T47D (cell line): Measurements from ENCODE around the gene MYPOP.

Experiments used
- DNase-seq, 2 experiments: peaks; one replicate each; pipeline versions ENCODE4 v3.0.0 to v3.0.0-alpha.2; 2011 to 2012; ENCODE audit warnings: low read depth in 1 of 2, low spot score in 1 of 2
- JUND ChIP-seq: IDR thresholded peaks from 2 replicates; pipeline ENCODE4 v1.6.1; 2012; ENCODE audit warnings: low read depth
- in situ Hi-C: cut with HindIII; loops from 2 replicates; pipeline ENCODE4 v1.10.0; 2016; ENCODE audit warnings: low sequenced_read_pairs, low pct_unique_long_range_greater_than_20kb

The MYPOP gene, protein sequence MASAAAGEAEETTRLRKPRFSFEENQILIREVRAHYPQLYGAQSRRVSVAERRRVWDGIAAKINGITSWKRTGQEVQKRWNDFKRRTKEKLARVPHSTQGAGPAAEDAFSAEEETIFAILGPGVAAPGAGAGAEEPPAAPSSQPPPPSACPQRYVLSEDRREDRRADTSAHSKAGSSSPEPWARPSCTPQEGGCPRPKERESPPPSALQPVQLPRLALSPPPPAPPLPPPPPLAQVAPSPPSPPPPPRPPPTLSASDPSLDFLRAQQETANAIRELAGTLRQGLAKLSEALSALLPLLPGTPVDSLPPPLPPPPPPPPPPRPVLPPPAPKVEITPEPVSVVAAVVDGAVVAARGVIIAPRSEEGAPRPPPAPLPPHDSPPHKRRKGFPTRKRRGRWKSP

DNA sequence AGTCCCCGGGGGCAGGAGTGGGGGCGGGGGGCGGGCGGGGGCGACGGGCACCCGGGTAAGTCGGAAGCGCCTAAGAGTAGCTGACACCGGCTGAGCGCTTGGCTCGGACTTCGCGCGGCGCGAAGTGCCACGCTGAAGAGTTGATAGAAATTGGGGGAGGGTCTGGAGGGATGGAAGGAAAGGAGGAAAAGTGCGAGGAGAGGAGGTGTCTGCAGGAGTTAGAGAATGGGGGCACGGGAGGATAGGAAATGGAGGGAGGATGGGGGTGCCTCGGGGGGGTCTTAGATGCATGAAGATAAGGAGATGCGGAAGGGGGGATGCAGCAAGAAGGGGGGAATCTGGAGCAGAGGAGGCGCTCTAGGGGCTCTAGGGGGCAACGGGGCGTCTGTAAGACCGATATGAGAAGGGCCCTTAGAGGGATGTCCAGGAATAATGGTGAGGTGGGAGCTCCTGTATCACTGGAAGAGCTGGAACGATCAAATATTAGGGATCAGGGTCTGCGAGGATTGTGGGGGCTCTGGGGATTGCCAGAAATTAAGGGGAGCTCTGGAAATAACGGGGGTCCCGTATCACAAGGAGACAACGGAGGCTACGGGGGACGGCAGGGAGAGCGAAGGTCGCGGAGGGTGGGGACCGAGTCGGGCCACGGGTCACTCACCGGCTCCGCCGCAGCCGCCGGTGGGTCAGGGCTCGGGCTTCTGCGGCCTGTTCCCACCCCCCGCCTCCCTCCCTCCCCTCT lies at the start of gene MYPOP:
MYPOP (minus strand) TSS at position 702 of the 739 bp plus-strand sequence. CDS start 840 bp downstream, outside the sequence.
- in situ Hi-C loops = no loop called here
- TF ChIP-seq JUND = no peak
- no peak for DNase-seq

DNA sequence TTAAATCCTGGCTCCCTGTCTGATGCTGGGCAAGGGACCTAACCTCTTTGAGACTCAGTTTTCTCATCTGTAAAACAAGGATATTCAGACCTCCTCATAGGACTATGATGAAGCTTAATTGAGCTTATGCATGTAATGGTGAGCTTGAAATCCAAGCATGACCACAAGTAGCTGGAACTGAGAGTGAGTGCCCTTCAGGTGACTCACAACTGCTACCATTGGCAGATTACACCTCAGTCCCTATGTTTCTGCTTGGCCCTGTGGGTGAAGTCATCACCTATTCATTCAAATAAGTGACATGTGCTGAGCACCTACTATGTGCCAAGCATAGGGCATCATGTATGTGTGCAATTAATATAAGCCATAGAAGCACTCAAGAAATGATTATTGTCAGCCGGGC lies 45.5 kb upstream of the MYPOP start:
- in situ Hi-C loops = no loop called here
- TF ChIP-seq JUND = no peak
- no peak for DNase-seq

DNA sequence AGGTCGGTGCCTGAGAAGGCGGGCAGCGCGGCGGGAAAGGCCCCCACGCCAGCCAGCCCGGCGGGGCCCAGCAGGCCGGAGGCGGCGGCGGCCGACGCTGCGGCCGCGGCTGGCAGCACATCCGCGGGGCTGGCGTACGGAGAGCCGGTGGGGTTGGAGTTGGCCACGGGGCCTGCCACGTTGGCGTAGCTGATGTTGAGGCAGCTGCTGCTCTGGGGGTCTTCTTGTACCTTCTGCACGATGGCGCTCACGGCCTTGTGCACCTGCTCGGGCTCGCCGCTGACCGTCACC lies 38.0 kb upstream of the MYPOP start:
- in situ Hi-C loops = no loop called here
- DNase-seq = no peak

DNA sequence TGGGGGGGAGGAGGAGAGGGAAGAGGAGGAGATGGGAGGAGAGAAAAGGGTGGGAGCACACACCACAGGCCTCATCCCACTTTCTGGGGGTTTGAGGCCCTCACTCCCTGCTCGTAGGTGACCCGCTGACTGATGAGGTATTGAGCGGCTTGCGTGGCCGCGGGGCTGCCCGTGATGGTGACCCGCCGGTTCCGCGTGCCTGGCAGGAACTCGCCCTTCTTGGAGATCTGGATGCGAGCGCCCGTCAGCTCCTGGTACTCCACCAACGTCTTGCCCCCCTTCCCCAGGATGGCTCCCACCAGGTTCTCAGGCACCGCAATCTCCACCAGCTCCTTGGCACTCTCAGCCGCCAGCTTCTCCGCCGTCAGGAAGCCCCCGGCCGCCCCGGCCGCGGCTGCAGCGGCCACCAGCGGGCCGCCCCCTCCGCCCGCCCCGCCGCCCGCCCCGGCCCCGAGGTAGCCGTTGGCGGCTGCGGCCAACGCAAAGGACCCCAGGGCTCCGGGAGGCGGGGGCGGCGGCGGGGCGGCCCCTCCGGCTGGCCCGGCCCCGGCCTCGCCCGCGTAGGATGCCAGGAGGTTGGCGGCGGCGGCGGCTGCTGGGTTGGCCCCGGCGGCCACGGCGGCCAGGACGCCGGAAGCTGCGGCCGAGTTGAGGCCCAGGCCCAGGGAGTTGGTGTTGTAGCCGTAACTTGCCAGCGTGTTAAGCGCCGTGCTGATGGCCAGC lies 37.5 kb upstream of the MYPOP start:
- TF ChIP-seq JUND = no peak
- no peak for DNase-seq
- in situ Hi-C loops = no loop called here

More for the DNA sequence above, 38.0 kb upstream of the MYPOP start:
- no peak for TF ChIP-seq JUND

DNA sequence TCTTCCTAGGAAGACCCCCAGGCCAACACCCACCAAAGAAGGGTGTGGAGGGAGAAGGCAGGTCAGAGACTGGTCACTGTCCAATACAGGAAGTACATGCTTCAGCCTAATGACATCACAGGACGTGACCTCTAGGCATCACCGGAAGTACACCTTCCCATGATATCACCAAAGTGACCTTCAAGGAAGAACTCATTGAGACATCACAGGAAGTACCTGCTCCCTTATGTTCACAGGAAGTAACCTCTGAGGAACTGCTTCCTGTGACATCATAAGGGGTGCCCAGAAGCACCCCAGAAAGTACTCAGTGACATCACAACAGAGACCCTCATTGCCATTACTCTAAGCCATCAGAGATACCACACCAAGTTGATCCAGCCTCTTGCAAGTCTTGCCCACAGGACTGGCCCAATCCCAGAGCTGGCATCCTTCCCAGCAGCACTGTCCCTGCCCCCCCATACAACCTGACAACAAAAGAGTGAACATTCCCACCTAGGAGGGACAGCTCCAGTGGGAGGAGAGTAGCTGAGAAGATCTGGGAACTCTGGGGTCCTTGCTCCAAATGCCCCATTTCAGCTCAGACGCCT lies 36.4 kb upstream of the MYPOP start:
- in situ Hi-C loops = no loop called here
- no peak for TF ChIP-seq JUND
- no peak for DNase-seq

DNA sequence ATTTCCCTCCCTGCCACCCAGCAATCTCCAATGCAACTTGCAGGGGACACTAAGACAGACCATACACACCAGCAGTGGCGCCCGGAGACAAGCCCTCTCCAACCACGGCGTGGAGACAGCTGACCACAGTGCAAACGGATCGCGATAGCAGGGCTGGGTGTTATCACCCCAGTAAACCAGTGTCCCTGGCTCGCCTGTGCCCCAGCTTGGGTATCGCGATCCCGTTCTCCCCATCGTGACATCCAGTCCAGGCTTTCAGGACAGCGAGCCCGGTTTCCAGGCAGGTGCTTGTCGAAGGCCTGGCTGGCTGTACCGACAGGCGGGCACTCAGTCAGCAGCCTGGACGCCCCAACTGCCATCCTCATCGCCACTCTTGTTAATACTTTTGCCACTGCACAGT lies 32.9 kb upstream of the MYPOP start:
- DNase-seq = peak; percentile 44 to 46
- no peak for TF ChIP-seq JUND
- in situ Hi-C loops = no loop called here

DNA sequence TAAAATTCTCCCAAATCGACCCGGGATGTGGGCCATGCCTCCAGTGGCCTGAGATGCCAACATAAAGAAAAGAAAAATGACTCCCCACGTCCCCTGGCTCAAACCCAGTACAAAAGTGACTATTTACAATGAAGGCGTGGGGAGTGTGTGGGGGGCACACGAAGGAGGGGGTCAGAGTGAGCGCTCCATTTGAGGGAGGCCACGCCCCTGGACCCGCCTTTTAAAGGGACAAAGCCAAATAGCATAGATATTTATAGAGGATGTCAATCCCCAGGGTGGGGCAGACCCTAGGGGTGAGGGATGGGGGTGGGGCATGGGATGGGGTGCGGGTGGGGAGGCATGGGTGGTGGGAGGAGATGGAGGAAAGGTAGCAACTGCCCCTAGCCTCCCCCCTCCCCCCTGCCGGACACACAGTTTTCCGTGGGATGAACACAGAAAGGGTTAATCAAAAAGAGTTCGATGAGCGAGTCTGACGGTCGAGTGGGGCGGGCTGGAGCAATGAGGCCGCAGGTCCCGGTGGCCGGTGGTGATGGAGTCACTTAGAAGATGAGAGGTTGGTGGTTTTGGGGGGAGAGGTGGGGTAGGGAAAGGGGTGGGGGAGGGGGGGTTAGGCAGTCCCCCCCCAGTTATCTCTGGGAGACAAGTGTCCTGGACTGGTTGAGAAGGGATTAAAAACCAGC lies 32.3 kb upstream of the MYPOP start:
- no peak for DNase-seq
- no peak for TF ChIP-seq JUND
- in situ Hi-C loops = no loop called here

DNA sequence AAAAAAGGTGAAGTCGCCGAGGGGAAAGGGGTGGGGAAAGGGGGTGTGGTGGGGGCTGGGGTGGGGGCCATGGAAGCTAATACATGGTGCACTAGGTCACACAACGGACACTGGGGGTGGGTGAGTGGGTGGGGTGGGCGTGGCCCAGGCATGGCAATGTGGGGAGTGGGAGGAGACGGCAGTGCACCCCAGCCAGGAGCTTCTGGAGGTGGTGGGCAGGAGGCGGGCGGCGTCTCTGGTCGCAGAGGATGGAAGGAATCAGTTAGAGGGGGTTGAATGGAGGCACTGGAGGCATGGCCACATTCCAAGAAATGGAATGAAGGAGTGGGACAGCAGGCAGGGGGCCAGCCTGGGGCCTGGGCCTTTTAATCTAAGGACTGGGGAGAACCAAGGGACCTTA lies 31.3 kb upstream of the MYPOP start:
- no peak for DNase-seq
- in situ Hi-C loops = no loop called here
- TF ChIP-seq JUND = no peak

DNA sequence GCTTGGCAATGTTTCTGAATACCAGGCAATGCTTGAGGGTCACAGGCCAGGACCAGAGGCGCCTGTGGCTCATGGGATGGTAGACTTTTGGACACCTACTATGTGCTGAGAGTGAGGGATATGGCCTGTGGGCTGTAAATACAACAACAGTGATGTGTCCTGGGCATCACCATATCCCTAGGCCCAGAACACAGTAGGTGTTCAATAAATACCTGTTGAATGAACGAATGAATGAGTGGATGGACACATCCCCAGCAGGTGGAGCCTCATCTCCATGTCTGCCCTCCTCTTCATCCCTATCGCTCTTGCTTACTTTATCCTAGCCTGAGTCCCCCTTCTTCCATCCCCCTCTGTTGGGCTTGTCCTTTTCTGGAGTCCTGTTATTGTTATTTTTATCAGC lies 28.6 kb upstream of the MYPOP start:
- TF ChIP-seq JUND = no peak
- no peak for DNase-seq
- in situ Hi-C loops = no loop called here

DNA sequence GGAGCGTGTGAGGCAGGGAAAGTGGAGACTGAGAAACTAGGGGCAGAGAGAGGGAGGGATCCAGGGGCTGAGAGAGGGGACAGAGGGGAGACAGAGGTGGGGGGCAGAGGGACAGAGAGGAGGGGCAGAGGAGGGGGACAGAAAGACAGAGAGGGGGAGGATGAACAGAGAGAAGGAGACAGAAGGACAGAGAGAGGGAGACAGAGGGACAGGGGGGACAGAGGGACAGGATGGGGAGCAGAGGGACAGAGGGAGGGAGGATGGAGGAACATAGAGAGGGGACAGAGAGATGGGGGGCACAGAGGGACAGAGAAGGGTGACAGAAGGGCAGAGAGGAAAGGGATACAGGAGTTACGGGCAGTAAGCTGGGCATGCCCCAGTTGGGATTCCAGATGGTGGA lies 26.8 kb upstream of the MYPOP start:
- DNase-seq = no peak
- TF ChIP-seq JUND = no peak
- in situ Hi-C loops = no loop called here

DNA sequence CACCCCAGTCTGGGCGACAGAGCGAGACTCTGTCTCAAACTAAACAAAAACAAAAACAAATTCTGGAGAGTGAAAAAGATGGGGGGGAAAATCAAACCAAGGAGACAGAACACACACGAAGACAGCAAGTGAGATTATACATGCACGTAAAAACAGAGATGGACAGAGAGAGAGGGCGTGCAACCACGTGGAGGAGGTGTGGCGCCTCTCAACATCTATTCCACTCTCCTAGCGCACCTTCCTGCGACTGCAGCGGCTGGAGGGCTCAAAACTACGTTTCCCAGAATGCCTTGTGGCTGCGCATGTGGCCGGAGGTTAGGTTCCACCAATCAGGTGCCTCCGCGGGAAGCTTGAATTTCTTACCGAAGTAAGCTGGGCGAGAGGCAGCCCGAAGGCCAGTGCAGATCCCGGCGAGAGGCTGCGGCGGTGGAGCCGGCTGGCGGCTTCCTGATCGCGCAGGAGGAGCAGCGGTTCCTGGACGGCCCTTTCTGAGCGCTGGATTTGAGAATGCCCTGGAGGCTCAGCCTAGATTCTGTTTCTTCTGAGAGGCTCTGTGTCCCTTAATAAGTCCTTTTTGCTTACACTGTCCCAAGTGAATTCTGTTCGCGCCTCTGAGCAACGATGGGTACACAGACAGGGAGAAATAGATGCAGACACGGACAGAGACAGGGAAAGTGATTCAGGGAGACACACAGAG lies 25.3 kb upstream of the MYPOP start:
- DNase-seq = peak; percentile 93 to 94
- in situ Hi-C loops = no loop called here
- no peak for TF ChIP-seq JUND

DNA sequence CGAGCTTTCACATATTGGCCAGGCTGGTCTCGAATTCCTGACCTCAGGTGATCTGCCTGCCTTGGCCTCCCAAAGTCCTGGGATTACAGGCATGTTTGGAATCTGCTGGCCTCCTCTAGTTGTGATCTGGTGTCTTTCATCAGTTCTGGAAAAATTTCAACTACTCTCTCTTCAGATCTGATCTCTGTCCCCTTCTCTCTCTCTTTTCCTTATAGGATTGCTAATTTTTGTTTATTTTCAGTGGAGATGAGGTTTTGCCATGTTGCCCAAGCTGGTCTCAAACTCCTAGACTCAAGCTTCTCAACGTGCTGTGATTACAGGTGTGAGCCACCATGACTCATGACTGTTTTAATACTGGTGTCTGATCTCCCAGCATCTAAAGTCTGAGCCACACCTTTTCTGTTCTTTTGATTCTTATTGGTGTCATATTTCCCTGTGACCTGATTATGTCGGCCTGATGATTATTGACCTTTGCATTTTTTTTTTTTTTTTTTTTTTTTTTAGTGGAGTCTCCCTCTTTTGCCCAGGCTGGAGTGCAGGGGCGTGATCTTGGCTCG lies 22.6 kb upstream of the MYPOP start:
- DNase-seq = no peak
- in situ Hi-C loops = no loop called here
- no peak for TF ChIP-seq JUND
